GM12874 (cell line): ENCODE results near the gene TLL1.

Source experiments
- CTCF ChIP-seq: IDR thresholded peaks from 2 replicates; pipeline ENCODE4 v1.5.1; 2011; ENCODE audit warnings: low read depth, mild to moderate bottlenecking, control low read depth, low read length, moderate library complexity; ENCODE audit not compliant: insufficient read depth

The TLL1 gene

GRCh38 chr4:166143227-166143626 is 270.2 kb downstream of the TLL1 start:
- TF ChIP-seq CTCF = no peak

DNA sequence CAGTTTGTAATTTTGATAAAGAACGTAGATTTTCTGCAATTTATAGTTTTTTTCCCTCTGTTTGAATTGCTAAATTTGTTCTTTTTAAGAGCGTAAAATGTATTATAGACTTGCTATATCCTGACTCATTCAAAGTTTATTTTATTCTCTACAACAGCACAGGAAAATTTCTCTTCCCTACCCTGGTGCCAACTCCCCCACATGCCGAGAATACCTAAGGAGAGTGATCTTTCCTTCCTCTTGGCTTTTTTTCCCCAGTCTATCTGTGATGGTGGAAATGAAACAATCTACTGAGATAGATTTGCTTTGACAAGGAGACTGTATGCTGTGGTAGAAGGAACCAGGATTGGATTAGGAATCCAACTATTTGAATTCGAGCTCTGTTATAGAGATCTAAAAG is 271.6 kb downstream of the TLL1 start:
- TF ChIP-seq CTCF = no peak

GRCh38 chr4:166146806-166147540 is 273.9 kb downstream of the TLL1 start:
- no peak for TF ChIP-seq CTCF
